HepG2 (cell line): Measurements from ENCODE around the gene LTB4R. TPM values are rescaled to one million over a fixed set of nuclear protein-coding genes. Genes with fewer than 3 reads are reported as not detected.

Source experiments
- ATF7-NPFF ChIP-seq: sonication (generic); formaldehyde crosslinking; IDR thresholded peaks from 2 replicates; pipeline ENCODE4 v1.8.1; 2023; ENCODE audit warnings: mild to moderate bottlenecking, low read depth, missing genetic modification reagents, moderate library complexity
- CENPT ChIP-seq: sonication (generic); formaldehyde crosslinking; IDR thresholded peaks from 2 replicates; pipeline ENCODE4 v1.8.0; 2022; ENCODE audit warnings: low read depth, mild to moderate bottlenecking, moderate library complexity, missing genetic modification reagents
- DPF2 ChIP-seq: sonication (generic); formaldehyde crosslinking; IDR thresholded peaks from 2 replicates; pipeline ENCODE4 v1.4.0; 2020; ENCODE audit warnings: mild to moderate bottlenecking, low read depth, missing genetic modification reagents, borderline replicate concordance
- ELF4 ChIP-seq: sonication (generic); formaldehyde crosslinking; IDR thresholded peaks from 2 replicates; pipeline ENCODE4 v1.5.0; 2020; ENCODE audit warnings: missing genetic modification reagents, mild to moderate bottlenecking, moderate library complexity, borderline replicate concordance
- GMEB1 ChIP-seq: sonication (generic); formaldehyde crosslinking; IDR thresholded peaks from 2 replicates; pipeline ENCODE4 v1.5.1; 2020; ENCODE audit warnings: missing genetic modification reagents, mild to moderate bottlenecking, borderline replicate concordance
- JDP2 ChIP-seq: sonication (generic); formaldehyde crosslinking; IDR thresholded peaks from 2 replicates; pipeline ENCODE4 v1.8.1; 2022; ENCODE audit warnings: missing genetic modification reagents, borderline replicate concordance
- KLF9 ChIP-seq: IDR thresholded peaks from 2 replicates; pipeline ENCODE4 v1.6.1; 2016; ENCODE audit warnings: low read depth
- MED1 ChIP-seq: sonication (generic); formaldehyde crosslinking; IDR thresholded peaks from 2 replicates; pipeline ENCODE4 v1.4.0; 2020; ENCODE audit warnings: missing genetic modification reagents
- NPAS2 ChIP-seq: sonication (generic); formaldehyde crosslinking; IDR thresholded peaks from 2 replicates; pipeline ENCODE4 v1.8.0; 2022; ENCODE audit warnings: mild to moderate bottlenecking, missing genetic modification reagents, borderline replicate concordance
- RBFOX2 ChIP-seq: fragments of 200-400 bp; formaldehyde crosslinking; IDR thresholded peaks from 2 replicates; pipeline ENCODE4 v1.6.1; 2017; ENCODE audit warnings: low read depth, mild to moderate bottlenecking, low read length
- RFXANK ChIP-seq: IDR thresholded peaks from 2 replicates; pipeline ENCODE4 v1.6.1; 2016
- RXRA ChIP-seq: sonication (generic); formaldehyde crosslinking; IDR thresholded peaks from 2 replicates; pipeline ENCODE4 v1.5.1; 2020; ENCODE audit warnings: missing genetic modification reagents
- SMARCE1 ChIP-seq: fragments of 450-650 bp; IDR thresholded peaks from 2 replicates; pipeline ENCODE4 v1.6.1; 2017; ENCODE audit warnings: borderline replicate concordance
- SNAPC2 ChIP-seq: sonication (generic); formaldehyde crosslinking; IDR thresholded peaks from 2 replicates; pipeline ENCODE4 v1.8.1; 2022; ENCODE audit warnings: mild to moderate bottlenecking, missing genetic modification reagents
- TCF7 ChIP-seq: sonication (generic); IDR thresholded peaks from 2 replicates; pipeline ENCODE4 v1.6.1; 2016; ENCODE audit warnings: antibody characterized with exemption, low read depth
- TFAP4 ChIP-seq: sonication (generic); IDR thresholded peaks from 2 replicates; pipeline ENCODE4 v1.6.1; 2016; ENCODE audit warnings: low read depth, borderline replicate concordance
- ZC3H13 ChIP-seq: sonication (generic); formaldehyde crosslinking; IDR thresholded peaks from 2 replicates; pipeline ENCODE4 v1.8.1; 2023; ENCODE audit warnings: mild to moderate bottlenecking, missing genetic modification reagents, moderate library complexity
- ZGPAT ChIP-seq: IDR thresholded peaks from 2 replicates; pipeline ENCODE4 v1.6.1; 2016; ENCODE audit warnings: mild to moderate bottlenecking
- ZMYM4 ChIP-seq: sonication (generic); formaldehyde crosslinking; IDR thresholded peaks from 2 replicates; pipeline ENCODE4 v1.8.1; 2023; ENCODE audit warnings: mild to moderate bottlenecking, missing genetic modification reagents
- ZNF292 ChIP-seq: sonication (generic); formaldehyde crosslinking; IDR thresholded peaks from 2 replicates; pipeline ENCODE4 v1.8.1; 2022; ENCODE audit warnings: mild to moderate bottlenecking, low read depth, missing genetic modification reagents, borderline replicate concordance
- ZNF331 ChIP-seq: sonication (generic); formaldehyde crosslinking; IDR thresholded peaks from 2 replicates; pipeline ENCODE4 v1.4.0; 2020; ENCODE audit warnings: missing genetic modification reagents
- ZNF431 ChIP-seq: sonication (generic); formaldehyde crosslinking; IDR thresholded peaks from 2 replicates; pipeline ENCODE4 v1.9.0; 2022; ENCODE audit warnings: missing genetic modification reagents, low read depth, mild to moderate bottlenecking, borderline replicate concordance
- ZNF432 ChIP-seq: sonication (generic); formaldehyde crosslinking; IDR thresholded peaks from 2 replicates; pipeline ENCODE4 v1.5.0; 2020; ENCODE audit warnings: missing genetic modification reagents, mild to moderate bottlenecking, borderline replicate concordance
- ZNF510 ChIP-seq: sonication (generic); formaldehyde crosslinking; IDR thresholded peaks from 2 replicates; pipeline ENCODE4 v1.4.0; 2020; ENCODE audit warnings: low read depth, mild to moderate bottlenecking, missing genetic modification reagents
- ZNF589 ChIP-seq: sonication (generic); formaldehyde crosslinking; conservative IDR thresholded peaks from 2 replicates; pipeline ENCODE4 v1.8.0; 2022; ENCODE audit warnings: mild to moderate bottlenecking, moderate library complexity, missing genetic modification reagents
- ZNF790 ChIP-seq: sonication (generic); formaldehyde crosslinking; IDR thresholded peaks from 2 replicates; pipeline ENCODE4 v1.8.0; 2022; ENCODE audit warnings: missing genetic modification reagents, mild to moderate bottlenecking, borderline replicate concordance
- ZZZ3 ChIP-seq: sonication (generic); formaldehyde crosslinking; IDR thresholded peaks from 2 replicates; pipeline ENCODE4 v1.4.0; 2020; ENCODE audit warnings: missing genetic modification reagents, mild to moderate bottlenecking, borderline replicate concordance
- polyA plus RNA-seq, 8 experiments: library from polyadenylated mRNA; depleted of rRNA in 3 of 8; stranded (reverse) in 7 of 8; unstranded in 1 of 8; fragments of >200 nt; fragmentation: Illumina TruSeq in 4 of 8; extraction: Trizol in 4 of 8; gene quantifications; 2 replicates each; pipeline versions ENCODE4 v1.2.1 to v1.2.3, GENCODE V29; 2011 to 2016; ENCODE audit warnings: low read depth in 4 of 8, missing spikeins in 1 of 8, mixed read lengths in 1 of 8; ENCODE audit not compliant: insufficient read depth in 1 of 8
- total RNA-seq, 5 experiments: library from RNA; depleted of rRNA; stranded (reverse); fragments of >200 nt; fragmentation: Illumina TruSeq; extraction: Trizol; gene quantifications; 2 replicates each; pipeline ENCODE4 v1.2.3, GENCODE V29; 2016; ENCODE audit warnings: low read depth in 1 of 5

LTB4R gene
- total and polyA plus RNA-seq, 2 of the 13 experiments (the other 11 are each of a cell fraction or from before 2014, with no cell fraction given): 3.2 to 8.2 TPM

- TF ChIP-seq CENPT (CRISPR knock-in tag) (0 out of 2 replicates have a peak, but pooled peaks have one; percentile 48), RXRA (peak; percentile 44), KLF9 (CRISPR knock-in tag) (peak; percentile 74; the same call in 1 of the 2 replicates), ZZZ3 (CRISPR knock-in tag) (peak; percentile 93; the same call in 1 of the 2 replicates), ZGPAT (CRISPR knock-in tag) (peak; percentile 87; the same call in 1 of the 2 replicates), TCF7 (no peak), ATF7-NPFF (peak; percentile 31; the same call in 1 of the 2 replicates), SNAPC2 (peak; percentile 55; the same call in 1 of the 2 replicates), MED1 (CRISPR knock-in tag) (no peak; the same call in 1 of the 2 replicates), ZNF292 (peak; percentile 67), ZC3H13 (CRISPR knock-in tag) (peak; percentile 98), RBFOX2 (peak; percentile 47; the same call in 1 of the 2 replicates), JDP2 (CRISPR knock-in tag) (peak; percentile 87; the same call in 1 of the 2 replicates), GMEB1 (CRISPR knock-in tag) (peak; percentile 71; the same call in 1 of the 2 replicates), ZNF432 (CRISPR knock-in tag) (no peak), ZNF431 (no peak), NPAS2 (no peak), SMARCE1 (no peak), RFXANK (CRISPR knock-in tag) (0 out of 2 replicates have a peak, but pooled peaks have one; percentile 38), ZNF510 (CRISPR knock-in tag) (peak; percentile 93), DPF2 (peak; percentile 22), ZNF589 (CRISPR knock-in tag) (peak; percentile 96), TFAP4 (peak; percentile 75; the same call in 1 of the 2 replicates), ZNF331 (peak; percentile 75), ELF4 (CRISPR knock-in tag) (no peak), ZNF790 (CRISPR knock-in tag) (peak; percentile 17; the same call in 1 of the 2 replicates), ZMYM4 (peak; percentile 77)
Observed at GRCh38 chr14:24332268-24332993, 21.1 kb downstream of the LTB4R start (continued).
